IPS-NIHi11 (cell line): ENCODE data around the gene CACNA2D4.

Experiments
- DNase-seq: peaks from one replicate; pipeline ENCODE4 v3.0.0; 2012; ENCODE audit warnings: mixed read lengths, low spot score

Gene CACNA2D4

GRCh38 chr12:1844661-1845409 lies 73.6 kb downstream of the CACNA2D4 start:
- DNase-seq: no peak

GRCh38 chr12:1844223-1844622 lies 74.2 kb downstream of the CACNA2D4 start:
- no peak for DNase-seq

GRCh38 chr12:1843641-1844005 lies 74.8 kb downstream of the CACNA2D4 start:
- DNase-seq: no peak

GRCh38 chr12:1842905-1843640 lies 75.4 kb downstream of the CACNA2D4 start:
- DNase-seq: no peak

- no peak for DNase-seq
These were observed 76.1 kb downstream of the CACNA2D4 start for GRCh38 chr12:1842183-1842904.

- no peak for DNase-seq
These were observed 76.8 kb downstream of the CACNA2D4 start for GRCh38 chr12:1841586-1842182.

GRCh38 chr12:1840981-1841425 lies 77.4 kb downstream of the CACNA2D4 start:
- DNase-seq: no peak

GRCh38 chr12:1839956-1840951 lies 78.2 kb downstream of the CACNA2D4 start:
- no peak for DNase-seq

- DNase-seq: no peak
These were observed 79.0 kb downstream of the CACNA2D4 start for GRCh38 chr12:1839464-1839863.

GRCh38 chr12:1838994-1839365 lies 79.5 kb downstream of the CACNA2D4 start:
- DNase-seq: no peak

- DNase-seq: no peak
These were observed 80.1 kb downstream of the CACNA2D4 start for GRCh38 chr12:1838205-1838993.

- DNase-seq: no peak
These were observed 80.8 kb downstream of the CACNA2D4 start for GRCh38 chr12:1837541-1838204.

- peak; percentile 55 for DNase-seq
These were observed 81.5 kb downstream of the CACNA2D4 start for GRCh38 chr12:1836854-1837421.

GRCh38 chr12:1836241-1836803 lies 82.1 kb downstream of the CACNA2D4 start:
- no peak for DNase-seq

- no peak for DNase-seq
These were observed 83.0 kb downstream of the CACNA2D4 start for GRCh38 chr12:1835211-1836131.

- DNase-seq: no peak
These were observed 84.1 kb downstream of the CACNA2D4 start for GRCh38 chr12:1834186-1834925.

- DNase-seq: no peak
These were observed 84.8 kb downstream of the CACNA2D4 start for GRCh38 chr12:1833596-1834028.
